Motor neuron (in vitro differentiated cells): ENCODE measurements around the gene MPC1L. TPM values are rescaled to one million over a fixed set of nuclear protein-coding genes. Genes with fewer than 3 reads are reported as not detected.

Experiments used
- total RNA-seq, 8 experiments: library from RNA; unstranded; fragments of 300-600 nt; gene quantifications; 2 replicates each; pipeline versions ENCODE4 v1.2.3 to v1.2.4, GENCODE V29; 2022

The MPC1L gene
- total RNA-seq, 8 experiments from 2014 or later, result not detected

Other genes with a start within 250 kb of the MPC1L start
- gene ATP6AP2, start 42.5 kb upstream of the MPC1L start, total RNA-seq, result 100 to 1,000 TPM in 2 of 8 experiments, 10 to 100 TPM in 6; 41.7 to 167 (median 78.2) TPM
- 10 to 100 TPM in 2 of 8 experiments, 1 to 10 TPM in 6; 4.9 to 11.2 (median 7.9) TPM for gene CXorf38, start 24.1 kb downstream of the MPC1L start, total RNA-seq
- 10 to 100 TPM; 16.7 to 46.0 (median 25.2) TPM for gene MED14, start 112.1 kb downstream of the MPC1L start, total RNA-seq